Ramos (cell line): ENCODE results near the gene SMKR1.

Source experiments
- in situ Hi-C: fragments of 300-500 bp; cut with MboI; formaldehyde crosslinking; loops from one replicate; pipeline ENCODE4 v1.14.3; 2022; ENCODE audit warnings: low sequenced_read_pairs; ENCODE audit not compliant: unreplicated experiment

Gene SMKR1

DNA sequence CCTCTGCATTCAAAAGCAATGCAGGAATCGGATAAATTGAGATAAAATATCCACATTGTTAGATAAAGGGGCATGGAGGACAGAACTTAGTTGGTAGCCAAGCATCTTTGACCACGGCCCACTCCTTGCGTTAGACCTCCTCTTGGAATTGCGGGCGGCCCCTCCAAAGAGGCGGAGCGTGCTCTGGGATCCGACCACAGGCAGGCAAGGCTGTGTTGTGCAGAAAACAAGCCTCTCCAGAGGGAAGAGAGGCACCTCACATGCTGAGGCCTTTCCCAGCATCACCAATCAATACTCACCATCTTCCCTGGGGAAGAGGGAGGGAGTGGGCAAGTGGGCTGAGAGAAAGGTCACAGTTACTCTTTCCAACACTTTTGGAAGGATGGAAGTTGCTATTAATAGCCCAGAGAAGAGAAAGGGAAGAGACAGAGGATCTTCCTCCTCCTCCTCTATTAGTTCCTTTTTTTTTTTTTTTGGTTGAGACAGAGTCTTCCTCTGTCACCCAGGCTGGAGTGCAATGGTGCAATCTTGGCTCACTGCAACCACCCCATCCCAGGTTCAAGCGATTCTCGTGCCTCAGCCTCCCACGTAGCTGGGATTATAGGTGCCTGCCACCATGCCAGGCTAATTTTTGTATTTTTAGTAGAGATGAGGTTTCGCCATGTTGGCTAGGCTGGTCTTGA is 59.5 kb downstream of the SMKR1 start:
- in situ Hi-C loops = no loop called here
